Activated CD8-positive, alpha-beta memory T cell treated with anti-CD3 and anti-CD28 coated beads for 1 hour (primary cell): ENCODE measurements around the gene MYH15.

Source experiments
- DNase-seq, 2 donors: peaks; one replicate each; pipeline ENCODE4 v3.0.0-alpha.2; 2020; ENCODE audit warnings: low read depth in 1 of 2; ENCODE audit errors: extremely low read depth in 1 of 2

Gene MYH15

DNA sequence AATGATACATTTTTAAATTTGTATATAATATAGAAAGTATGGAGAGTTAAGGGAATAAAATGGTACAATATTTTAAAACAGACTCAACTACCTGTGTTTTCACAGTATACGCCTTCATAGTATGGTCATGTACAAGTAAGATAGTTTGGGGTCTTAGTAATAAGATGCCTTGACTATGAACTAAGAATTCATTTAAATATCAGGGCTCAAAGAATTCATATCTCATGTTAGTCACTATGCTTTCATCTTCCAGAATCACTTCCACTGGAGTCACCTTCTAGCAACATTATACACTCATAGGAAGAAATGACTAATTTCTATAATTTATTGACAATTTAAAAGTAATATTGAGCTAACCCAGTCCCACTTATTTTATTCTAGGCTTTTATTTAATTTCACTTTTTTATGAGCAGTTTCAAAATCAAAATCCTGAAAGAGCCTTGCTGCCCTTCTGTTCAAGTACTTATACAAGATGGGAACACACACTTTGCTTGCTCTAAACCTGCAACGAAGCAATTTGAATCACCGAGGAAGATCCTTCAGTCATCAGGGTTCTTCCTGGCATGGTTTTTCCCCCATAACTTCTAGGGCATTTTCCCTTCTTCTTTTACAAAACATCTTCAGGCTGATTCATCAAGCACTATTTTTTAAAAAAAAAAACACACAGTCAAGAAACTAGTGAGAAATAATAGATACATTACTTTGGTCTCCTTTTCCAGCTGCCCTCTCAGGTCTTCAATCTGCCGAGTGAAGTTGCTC is 94.1 kb downstream of the MYH15 start:
- DNase-seq = no peak

DNA sequence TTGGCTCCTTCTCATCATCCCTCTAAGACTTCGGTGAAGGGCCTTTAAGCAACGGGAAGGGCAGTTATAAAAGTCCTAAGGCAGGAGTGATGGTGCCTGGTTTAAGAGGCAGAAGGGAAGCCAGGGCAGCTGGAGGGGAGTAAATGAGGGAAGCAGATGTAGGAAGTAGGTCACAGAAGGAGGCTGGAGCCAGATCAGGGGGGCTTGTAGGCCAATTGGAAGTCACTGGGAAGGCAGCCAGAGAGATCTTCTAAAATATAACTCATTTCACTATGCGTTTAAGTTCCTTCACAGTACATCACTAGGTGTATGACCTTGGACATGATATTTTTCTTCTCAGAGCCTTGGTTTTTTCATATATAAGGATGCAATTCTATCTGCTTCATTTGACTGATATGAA is 94.7 kb downstream of the MYH15 start:
- DNase-seq = no peak

DNA sequence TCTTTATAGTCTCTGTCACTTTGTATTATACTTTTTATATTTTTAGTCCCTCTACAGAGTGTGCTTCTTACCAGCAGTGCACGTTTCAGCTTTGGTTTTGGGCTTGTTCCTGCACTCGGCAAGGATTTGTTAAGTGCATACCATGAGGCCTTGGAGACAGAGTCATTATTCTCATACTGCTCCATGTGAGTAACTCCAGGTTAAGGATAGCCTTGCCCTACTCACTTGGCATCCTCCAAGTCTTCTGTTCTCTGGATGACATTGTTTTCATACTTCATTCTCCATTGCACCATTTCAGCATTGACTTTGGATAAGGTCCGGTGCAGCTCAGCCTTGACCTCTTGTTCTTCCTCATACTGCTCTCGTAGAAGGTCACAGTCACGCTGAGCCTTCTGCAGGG is 96.4 kb downstream of the MYH15 start:
- no peak for DNase-seq

- no peak for DNase-seq
Observed at GRCh38 chr3:108412121-108412750, 98.2 kb downstream of the MYH15 start.

- no peak for DNase-seq
Observed at GRCh38 chr3:108410531-108410984, 99.8 kb downstream of the MYH15 start.

DNA sequence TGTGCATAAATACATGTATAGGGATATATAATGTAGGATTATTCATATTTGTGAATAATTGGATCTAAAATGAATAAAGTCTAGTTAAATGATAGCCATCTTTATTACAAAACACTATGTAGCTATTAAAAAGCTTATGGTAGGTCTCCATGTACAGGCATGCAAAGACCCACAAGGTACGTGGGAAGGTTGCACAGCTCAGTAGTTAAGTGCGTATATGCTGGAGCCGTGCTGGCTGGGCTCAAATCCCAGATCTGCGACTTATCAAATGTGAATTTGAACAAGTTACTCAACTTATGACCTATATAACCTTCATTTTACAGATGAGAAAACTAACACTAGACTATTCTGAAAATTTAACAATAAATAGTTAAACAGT is 100.6 kb downstream of the MYH15 start:
- DNase-seq = no peak

GRCh38 chr3:108408883-108409799 is 101.3 kb downstream of the MYH15 start:
- DNase-seq = no peak

DNA sequence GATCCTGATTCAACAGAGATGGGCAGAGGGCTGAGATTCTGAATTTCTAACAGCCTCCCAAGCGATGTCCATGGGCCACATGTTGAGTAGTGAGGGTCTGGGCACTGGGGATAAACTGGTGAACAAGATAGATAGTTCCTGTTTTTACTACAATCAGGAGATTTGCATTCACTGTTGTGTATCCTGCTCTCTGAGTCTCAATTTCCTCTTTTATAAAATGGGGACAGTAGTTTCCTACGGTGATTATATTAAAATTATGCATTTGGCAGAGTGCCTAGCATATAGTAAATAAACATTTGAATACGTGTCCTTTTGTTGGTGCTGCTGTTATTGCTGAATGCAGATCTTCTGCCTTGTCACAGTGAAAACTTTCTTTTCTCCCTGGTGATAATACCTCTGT is 102.5 kb downstream of the MYH15 start:
- DNase-seq = no peak

DNA sequence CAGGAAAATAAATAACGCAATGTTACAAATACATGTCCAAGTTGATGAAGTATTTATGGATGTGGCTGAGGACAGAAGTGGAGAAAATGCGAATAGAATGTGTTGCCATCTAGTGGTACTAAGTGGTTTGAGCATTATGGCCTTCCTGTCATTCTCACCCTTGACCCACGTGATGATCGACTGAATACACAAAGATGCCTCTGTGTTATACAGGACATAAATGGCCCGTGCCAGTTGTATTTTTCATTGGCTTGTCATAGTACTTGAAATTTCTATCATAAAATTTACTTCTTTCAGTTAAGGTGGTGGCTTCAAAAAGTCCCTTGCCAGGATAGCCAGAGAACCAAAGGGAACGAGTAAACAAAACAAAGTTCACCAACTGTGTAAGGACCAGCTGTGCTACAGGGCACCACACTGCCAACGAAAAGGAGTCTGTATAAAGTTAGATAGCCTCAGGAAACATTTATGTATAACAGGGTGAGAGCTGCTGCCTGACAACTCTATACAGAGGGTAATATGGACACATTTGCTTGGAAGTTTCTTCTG is 103.7 kb downstream of the MYH15 start:
- DNase-seq = no peak

GRCh38 chr3:108406063-108406660 is 104.2 kb downstream of the MYH15 start:
- no peak for DNase-seq

GRCh38 chr3:108404368-108404767 is 106.0 kb downstream of the MYH15 start:
- no peak for DNase-seq

GRCh38 chr3:108403686-108404345 is 106.6 kb downstream of the MYH15 start:
- DNase-seq = no peak

GRCh38 chr3:108403198-108403597 is 107.2 kb downstream of the MYH15 start:
- no peak for DNase-seq

GRCh38 chr3:108401836-108402235 is 108.6 kb downstream of the MYH15 start:
- no peak for DNase-seq

DNA sequence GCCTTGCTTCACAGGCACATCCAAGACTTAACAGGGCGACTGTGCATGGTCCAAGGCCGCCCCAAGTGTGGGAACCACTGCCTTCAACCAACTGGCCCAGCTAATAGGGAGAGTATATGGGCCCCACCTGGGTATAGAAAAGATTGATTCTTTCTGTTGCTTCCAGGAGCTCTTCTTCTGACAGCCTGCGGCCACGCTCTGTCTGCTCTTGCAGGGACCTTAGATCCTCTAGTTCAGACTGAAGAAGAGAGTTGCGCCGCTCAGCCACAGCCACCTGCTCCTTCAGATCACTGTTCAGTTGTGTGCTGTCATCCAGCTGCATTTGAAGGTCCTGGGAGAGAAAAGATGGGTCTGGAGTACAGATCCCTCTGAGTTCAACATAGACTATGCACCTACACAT is 111.9 kb downstream of the MYH15 start:
- no peak for DNase-seq

GRCh38 chr3:108396336-108396735 is 114.1 kb downstream of the MYH15 start:
- no peak for DNase-seq

- DNase-seq = no peak
Observed at GRCh38 chr3:108394563-108394962, 115.8 kb downstream of the MYH15 start.

GRCh38 chr3:108394016-108394415 is 116.4 kb downstream of the MYH15 start:
- DNase-seq = no peak

GRCh38 chr3:108393128-108393900 is 117.1 kb downstream of the MYH15 start:
- no peak for DNase-seq
